Hippocampal formation (tissue), 2 donors: ENCODE data around the gene NKG7.
A peak's percentile ranks its signal among the peaks of the same experiment; 100 is the strongest.

Experiments used
- DNase-seq, 2 donors: peaks; one replicate each; lab custom pipeline; 2025; lab: John Stamatoyannopoulos, UW

Gene NKG7

GRCh38 chr19:51391073-51391611 is 18.7 kb upstream of the NKG7 start:
- DNase-seq: no peak

- DNase-seq: no peak
Observed at GRCh38 chr19:51389143-51389542, 16.7 kb upstream of the NKG7 start.

- DNase-seq: no peak
Observed at GRCh38 chr19:51387924-51388389, 15.5 kb upstream of the NKG7 start, which contains the start of gene LIM2. LIM2 (minus strand) TSS chr19:51387974; CDS start chr19:51387443, 531 bp downstream.

GRCh38 chr19:51386882-51387520 is 14.5 kb upstream of the NKG7 start:
- DNase-seq: no peak

GRCh38 chr19:51382004-51382403 is 9.6 kb upstream of the NKG7 start:
- DNase-seq: no peak

- no peak for DNase-seq
Observed at GRCh38 chr19:51380379-51380778, 7.9 kb upstream of the NKG7 start.

GRCh38 chr19:51377422-51377821 is 5.0 kb upstream of the NKG7 start:
- DNase-seq: no peak

GRCh38 chr19:51375504-51376221 is 3.2 kb upstream of the NKG7 start:
- DNase-seq: no peak

GRCh38 chr19:51372021-51372648 is 319 bp downstream of the NKG7 start:
- no peak for DNase-seq

GRCh38 chr19:51371186-51371690 is 1.2 kb downstream of the NKG7 start:
- DNase-seq: no peak

GRCh38 chr19:51370230-51370629 is 2.2 kb downstream of the NKG7 start:
- DNase-seq: no peak

GRCh38 chr19:51368366-51369282 is 3.8 kb downstream of the NKG7 start, which contains the start of gene CLDND2:
CLDND2 (minus strand) TSS chr19:51369003; CDS start chr19:51368577, 426 bp downstream.
- DNase-seq: no peak

GRCh38 chr19:51367565-51368365 is 4.7 kb downstream of the NKG7 start:
- peak; percentile 97 to 99 for DNase-seq

GRCh38 chr19:51367255-51367564 is 5.2 kb downstream of the NKG7 start:
- no peak for DNase-seq

GRCh38 chr19:51366389-51367254 is 5.8 kb downstream of the NKG7 start:
- peak; percentile 98 for DNase-seq

GRCh38 chr19:51365965-51366388 is 6.5 kb downstream of the NKG7 start, which contains the start of gene ETFB:
ETFB (minus strand) TSS chr19:51366388; CDS start chr19:51366326, 62 bp downstream.
- no peak for DNase-seq

- no peak for DNase-seq
Observed at GRCh38 chr19:51365211-51365964, 7.1 kb downstream of the NKG7 start.
